WTC11 (cell line): Measurements from ENCODE around the gene CALHM1. TPM values are rescaled to one million over a fixed set of nuclear protein-coding genes. Genes with fewer than 3 reads are reported as not detected.
"Not testable (repeated sequence)": the region's sequence is repeated elsewhere in the genome, so short reads cannot be mapped to it uniquely, and the experiment has no call there.

Source experiments
- ATAC-seq: fragments of 200-7000 bp; cut with Tn5 transposase; 2 replicates; pipeline ENCODE4 v1.10.0; 2021; ENCODE audit warnings: mild to moderate bottlenecking, moderate library complexity
- CTCF ChIA-PET: fragments of 300-600 bp; sonication (Branson Sonifier 250); formaldehyde crosslinking; loops from one replicate; lab custom pipeline; 2021; ENCODE audit warnings: antibody characterized with exemption; lab: Charles Lee
- POLR2A ChIA-PET: fragments of 350-600 bp; sonication (Branson Sonifier 250); formaldehyde crosslinking; loops from one replicate; lab custom pipeline; 2021; ENCODE audit warnings: antibody characterized with exemption; lab: Charles Lee
- DNase-seq: peaks from one replicate; pipeline ENCODE4 v3.0.0; 2021; ENCODE audit warnings: low spot score
- H3K27ac Mint-ChIP-seq: 2 replicates; pipeline ENCODE4 v1.8.0; 2021; ENCODE audit warnings: mixed read lengths
- H3K27me3 Mint-ChIP-seq: 2 replicates; pipeline ENCODE4 v1.8.0; 2021; ENCODE audit warnings: low read depth, mild to moderate bottlenecking, moderate library complexity, mixed read lengths
- H3K36me3 Mint-ChIP-seq: 2 replicates; pipeline ENCODE4 v1.8.0; 2021; ENCODE audit warnings: mixed read lengths
- H3K4me1 Mint-ChIP-seq: 2 replicates; pipeline ENCODE4 v1.8.0; 2022; ENCODE audit warnings: mixed read lengths
- H3K4me3 Mint-ChIP-seq: 2 replicates; pipeline ENCODE4 v1.8.0; 2021; ENCODE audit warnings: mild to moderate bottlenecking, moderate library complexity, mixed read lengths
- H3K9me3 Mint-ChIP-seq: 2 replicates; pipeline ENCODE4 v1.8.0; 2021; ENCODE audit warnings: mixed read lengths
- ATF3 ChIP-seq: sonication (generic); formaldehyde crosslinking; conservative IDR thresholded peaks from 2 replicates; pipeline ENCODE4 v1.8.1; 2022; ENCODE audit warnings: mild to moderate bottlenecking, missing genetic modification reagents
- CREB1 ChIP-seq: sonication (generic); formaldehyde crosslinking; IDR thresholded peaks from 2 replicates; pipeline ENCODE4 v1.8.0; 2023; ENCODE audit warnings: mild to moderate bottlenecking, missing genetic modification reagents
- GTF2I ChIP-seq: fragments of 250-450 bp; sonication (Bioruptor Pico); conservative IDR thresholded peaks from 2 replicates; pipeline ENCODE4 v1.4.0; 2021; ENCODE audit warnings: mild to moderate bottlenecking
- HMGXB4 ChIP-seq: sonication (generic); formaldehyde crosslinking; IDR thresholded peaks from 2 replicates; pipeline ENCODE4 v1.8.1; 2023; ENCODE audit warnings: mild to moderate bottlenecking, moderate library complexity, missing genetic modification reagents
- IRF2 ChIP-seq: sonication (generic); formaldehyde crosslinking; IDR thresholded peaks from 2 replicates; pipeline ENCODE4 v1.8.0; 2022; ENCODE audit warnings: low read depth, missing genetic modification reagents, borderline replicate concordance
- NR2C2 ChIP-seq: sonication (generic); formaldehyde crosslinking; IDR thresholded peaks from 2 replicates; pipeline ENCODE4 v1.8.0; 2022; ENCODE audit warnings: mild to moderate bottlenecking, missing genetic modification reagents
- OVOL2 ChIP-seq: fragments of 250-450 bp; sonication (Bioruptor Pico); IDR thresholded peaks from 2 replicates; pipeline ENCODE4 v1.9.0; 2021; ENCODE audit warnings: mild to moderate bottlenecking, borderline replicate concordance
- SP1 ChIP-seq: sonication (generic); formaldehyde crosslinking; conservative IDR thresholded peaks from 2 replicates; pipeline ENCODE4 v1.8.1; 2022; ENCODE audit warnings: missing genetic modification reagents
- ZNF121 ChIP-seq: sonication (generic); formaldehyde crosslinking; IDR thresholded peaks from 2 replicates; pipeline ENCODE4 v1.8.0; 2023; ENCODE audit warnings: missing genetic modification reagents
- ZNF219 ChIP-seq: sonication (generic); formaldehyde crosslinking; IDR thresholded peaks from 2 replicates; pipeline ENCODE4 v1.8.0; 2023; ENCODE audit warnings: missing genetic modification reagents, mild to moderate bottlenecking, borderline replicate concordance
- ZNF416 ChIP-seq: fragments of 250-450 bp; sonication (Bioruptor Pico); IDR thresholded peaks from 2 replicates; pipeline ENCODE4 v1.9.0; 2021; ENCODE audit warnings: mild to moderate bottlenecking, inconsistent platforms
- total RNA-seq: library from RNA; stranded (reverse); gene quantifications from 3 replicates; pipeline ENCODE4 v1.2.3, GENCODE V29; 2021
- TF ChIP-seq, protein P1 (sequence below): sonication (generic); formaldehyde crosslinking; IDR thresholded peaks from 2 replicates; pipeline ENCODE4 v1.8.1; 2022; ENCODE audit warnings: low read depth, missing genetic modification reagents, borderline replicate concordance
- TF ChIP-seq, protein P2 (sequence below): sonication (generic); formaldehyde crosslinking; IDR thresholded peaks from 2 replicates; pipeline ENCODE4 v1.8.1; 2023; ENCODE audit warnings: mild to moderate bottlenecking, missing genetic modification reagents, borderline replicate concordance

Gene CALHM1
- total RNA-seq, 1 experiment from 2014 or later: 0.39 TPM

- TF ChIP-seq, protein P1, sequence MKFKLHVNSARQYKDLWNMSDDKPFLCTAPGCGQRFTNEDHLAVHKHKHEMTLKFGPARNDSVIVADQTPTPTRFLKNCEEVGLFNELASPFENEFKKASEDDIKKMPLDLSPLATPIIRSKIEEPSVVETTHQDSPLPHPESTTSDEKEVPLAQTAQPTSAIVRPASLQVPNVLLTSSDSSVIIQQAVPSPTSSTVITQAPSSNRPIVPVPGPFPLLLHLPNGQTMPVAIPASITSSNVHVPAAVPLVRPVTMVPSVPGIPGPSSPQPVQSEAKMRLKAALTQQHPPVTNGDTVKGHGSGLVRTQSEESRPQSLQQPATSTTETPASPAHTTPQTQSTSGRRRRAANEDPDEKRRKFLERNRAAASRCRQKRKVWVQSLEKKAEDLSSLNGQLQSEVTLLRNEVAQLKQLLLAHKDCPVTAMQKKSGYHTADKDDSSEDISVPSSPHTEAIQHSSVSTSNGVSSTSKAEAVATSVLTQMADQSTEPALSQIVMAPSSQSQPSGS (CRISPR knock-in tag): no peak
- no peak for TF ChIP-seq HMGXB4 (CRISPR knock-in tag)
- TF ChIP-seq, protein P2, sequence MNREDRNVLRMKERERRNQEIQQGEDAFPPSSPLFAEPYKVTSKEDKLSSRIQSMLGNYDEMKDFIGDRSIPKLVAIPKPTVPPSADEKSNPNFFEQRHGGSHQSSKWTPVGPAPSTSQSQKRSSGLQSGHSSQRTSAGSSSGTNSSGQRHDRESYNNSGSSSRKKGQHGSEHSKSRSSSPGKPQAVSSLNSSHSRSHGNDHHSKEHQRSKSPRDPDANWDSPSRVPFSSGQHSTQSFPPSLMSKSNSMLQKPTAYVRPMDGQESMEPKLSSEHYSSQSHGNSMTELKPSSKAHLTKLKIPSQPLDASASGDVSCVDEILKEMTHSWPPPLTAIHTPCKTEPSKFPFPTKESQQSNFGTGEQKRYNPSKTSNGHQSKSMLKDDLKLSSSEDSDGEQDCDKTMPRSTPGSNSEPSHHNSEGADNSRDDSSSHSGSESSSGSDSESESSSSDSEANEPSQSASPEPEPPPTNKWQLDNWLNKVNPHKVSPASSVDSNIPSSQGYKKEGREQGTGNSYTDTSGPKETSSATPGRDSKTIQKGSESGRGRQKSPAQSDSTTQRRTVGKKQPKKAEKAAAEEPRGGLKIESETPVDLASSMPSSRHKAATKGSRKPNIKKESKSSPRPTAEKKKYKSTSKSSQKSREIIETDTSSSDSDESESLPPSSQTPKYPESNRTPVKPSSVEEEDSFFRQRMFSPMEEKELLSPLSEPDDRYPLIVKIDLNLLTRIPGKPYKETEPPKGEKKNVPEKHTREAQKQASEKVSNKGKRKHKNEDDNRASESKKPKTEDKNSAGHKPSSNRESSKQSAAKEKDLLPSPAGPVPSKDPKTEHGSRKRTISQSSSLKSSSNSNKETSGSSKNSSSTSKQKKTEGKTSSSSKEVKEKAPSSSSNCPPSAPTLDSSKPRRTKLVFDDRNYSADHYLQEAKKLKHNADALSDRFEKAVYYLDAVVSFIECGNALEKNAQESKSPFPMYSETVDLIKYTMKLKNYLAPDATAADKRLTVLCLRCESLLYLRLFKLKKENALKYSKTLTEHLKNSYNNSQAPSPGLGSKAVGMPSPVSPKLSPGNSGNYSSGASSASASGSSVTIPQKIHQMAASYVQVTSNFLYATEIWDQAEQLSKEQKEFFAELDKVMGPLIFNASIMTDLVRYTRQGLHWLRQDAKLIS: no peak
- TF ChIP-seq GTF2I (CRISPR knock-in tag): no peak
- TF ChIP-seq ZNF219 (CRISPR knock-in tag): no peak
- TF ChIP-seq ZNF416: no peak
- TF ChIP-seq OVOL2 (CRISPR knock-in tag): no peak
- TF ChIP-seq CREB1 (CRISPR knock-in tag): no peak
- TF ChIP-seq ATF3 (CRISPR knock-in tag): no peak
- no peak for TF ChIP-seq NR2C2 (CRISPR knock-in tag)
Measured at GRCh38 chr10:103490986-103491314, 32.2 kb upstream of the CALHM1 start (continued).

- ATAC-seq: no peak
- Mint-ChIP-seq H3K36me3 (no peaks in the 10 kb centered on the region), H3K27me3 (peaks cover 11% of the 10 kb centered on the region), H3K4me1 (no peaks in the 10 kb centered on the region), H3K27ac (no peak overlapping the region)
- DNase-seq: no peak
- CTCF ChIA-PET: no interaction called here
- TF ChIP-seq SP1 (CRISPR knock-in tag): no peak
- TF ChIP-seq IRF2 (CRISPR knock-in tag): no peak
- TF ChIP-seq, all 79 proteins: peak for 0
- Mint-ChIP-seq H3K9me3 (no peaks in the 10 kb centered on the region), H3K4me3 (no peak overlapping the region)
- POLR2A ChIA-PET: no interaction called here
Measured at GRCh38 chr10:103487410-103487708, 28.7 kb upstream of the CALHM1 start.

GRCh38 chr10:103486635-103487409, 28.1 kb upstream of the CALHM1 start:
- H3K4me3 Mint-ChIP-seq, DNase-seq, H3K27me3 Mint-ChIP-seq, H3K9me3 Mint-ChIP-seq, ATAC-seq, POLR2A ChIA-PET, H3K4me1 Mint-ChIP-seq, H3K27ac Mint-ChIP-seq, H3K36me3 Mint-ChIP-seq: not testable (repeated sequence)
- CTCF ChIA-PET: interaction anchor here (1.0 to 4.0 kb wide), 14 partner anchors 9 to 205 kb away, joined by 3 to 29 read pairs (median 12); partner anchors contain the start of genes CALHM1, CALHM2 and NEURL1
- TF ChIP-seq ZNF121 (CRISPR knock-in tag): peak; percentile 85
